SK-N-SH (cell line): ENCODE results near the gene OR56A4.

ENCODE experiments used
- CTCF ChIP-seq: fragments of 200-600 bp; sonication (generic); IDR thresholded peaks from 2 replicates; pipeline ENCODE4 v1.6.1; 2017; ENCODE audit warnings: antibody characterized with exemption, mild to moderate bottlenecking, moderate library complexity
- FOXJ3 ChIP-seq: sonication (generic); formaldehyde crosslinking; IDR thresholded peaks from 2 replicates; pipeline ENCODE4 v1.5.1; 2020; ENCODE audit warnings: mild to moderate bottlenecking, missing genetic modification reagents
- JUND ChIP-seq: IDR thresholded peaks from 2 replicates; pipeline ENCODE4 v1.4.0; 2012
- MAX ChIP-seq: IDR thresholded peaks from 2 replicates; pipeline ENCODE4 v1.4.0; 2012; ENCODE audit warnings: low read depth
- MXI1 ChIP-seq: IDR thresholded peaks from 2 replicates; pipeline ENCODE4 v1.6.1; 2012; ENCODE audit warnings: mild to moderate bottlenecking, low read depth, low read length, improper control_type of control experiment
- PBX3 ChIP-seq: IDR thresholded peaks from 2 replicates; pipeline ENCODE4; 2012
- POLR2AphosphoS5 ChIP-seq: IDR thresholded peaks from 2 replicates; pipeline ENCODE4 v1.6.1; 2012; ENCODE audit warnings: low read depth, low read length
- RAD21 ChIP-seq: IDR thresholded peaks from 2 replicates; pipeline ENCODE4 v1.6.1; 2012; ENCODE audit warnings: mild to moderate bottlenecking, low read length
- RFX5 ChIP-seq: IDR thresholded peaks from 2 replicates; pipeline ENCODE4 v1.6.1; 2012; ENCODE audit warnings: mild to moderate bottlenecking, improper control_type of control experiment, low read length
- RXRA ChIP-seq: IDR thresholded peaks from 2 replicates; pipeline ENCODE4 v1.4.0; 2012; ENCODE audit warnings: low read depth, mild to moderate bottlenecking, borderline replicate concordance
- TAF1 ChIP-seq: IDR thresholded peaks from 2 replicates; pipeline ENCODE4 v1.6.1; 2012; ENCODE audit warnings: low read depth, mild to moderate bottlenecking, low read length, moderate library complexity, borderline replicate concordance
- TCF12 ChIP-seq: IDR thresholded peaks from 2 replicates; pipeline ENCODE4 v1.4.0; 2012
- TEAD4 ChIP-seq: IDR thresholded peaks from 2 replicates; pipeline ENCODE4 v1.4.0; 2012; ENCODE audit warnings: mild to moderate bottlenecking, borderline replicate concordance; ENCODE audit not compliant: insufficient read depth
- USF2 ChIP-seq: fragments of 150-350 bp; IDR thresholded peaks from 2 replicates; pipeline ENCODE4 v1.6.1; 2017; ENCODE audit warnings: antibody characterized with exemption, low read length, low read depth, borderline replicate concordance

- TF ChIP-seq RFX5 (no peak), RAD21 (no peak), CTCF (no peak), JUND (no peak), MXI1 (no peak), TAF1 (no peak), FOXJ3 (CRISPR knock-in tag) (no peak), MAX (no peak), RXRA (no peak), TEAD4 (no peak), TCF12 (no peak), POLR2AphosphoS5 (no peak), PBX3 (no peak), USF2 (no peak)
Measured at GRCh38 chr11:6013042-6013441, 6.3 kb upstream of the OR56A4 start.
